ENCODE data around the gene GGA1.

GGA1 gene

DNA sequence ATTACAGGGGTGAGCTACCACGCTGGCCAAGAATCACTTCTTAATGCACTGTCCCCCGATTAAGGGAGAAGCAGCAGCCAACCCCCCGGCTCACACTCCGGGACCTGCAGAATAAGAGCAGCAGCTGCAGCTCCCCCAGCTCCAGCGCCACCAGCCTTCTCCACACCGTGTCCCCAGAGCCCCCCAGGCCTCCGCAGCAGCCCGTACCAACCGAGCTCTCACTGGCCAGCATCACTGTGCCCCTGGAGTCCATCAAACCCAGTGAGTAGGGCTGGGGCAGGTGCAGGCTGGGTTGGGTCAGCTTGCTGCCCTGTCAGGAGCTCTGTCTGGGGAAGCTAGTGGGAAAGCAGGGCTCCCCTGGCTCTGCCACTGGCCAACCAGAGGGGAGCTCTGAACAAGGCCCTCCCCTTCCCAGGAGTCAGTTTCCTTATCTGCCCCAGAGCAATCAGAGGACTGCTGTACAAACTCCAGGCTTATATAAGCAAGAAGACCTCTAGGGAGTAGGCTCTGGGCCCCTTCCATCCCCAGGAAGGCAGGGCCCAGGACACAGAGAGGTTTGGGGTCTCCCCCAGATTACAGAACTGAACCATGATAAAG, 22.3 kb downstream of the GGA1 start:
- no peak overlapping the region for H3K27ac ChIP-seq (ENCODE audit: poor library complexity, severe bottlenecking)
- TF ChIP-seq CTCF (IDR thresholded peaks at IDR 0.05; ENCODE audit: poor library complexity, severe bottlenecking) = no peak
- H3K36me3 ChIP-seq (ENCODE audit: low read depth) = peaks cover under 1% of the 10 kb centered on the region; the same call in 1 of the 2 replicates
- no peaks in the 10 kb centered on the region for H3K9me3 ChIP-seq (ENCODE audit: severe bottlenecking)
- ATAC-seq (ENCODE audit: low read depth) (no peak), DNase-seq (ENCODE audit: low spot score) (peak; percentile 61)
- no peak overlapping the region for H3K4me3 ChIP-seq (ENCODE audit: severe bottlenecking)
- H3K27me3 ChIP-seq (ENCODE audit: insufficient read depth, poor library complexity, severe bottlenecking) = no peaks in the 10 kb centered on the region
- H3K4me1 ChIP-seq (ENCODE audit: insufficient read depth, poor library complexity, severe bottlenecking) = no peaks in the 10 kb centered on the region

DNA sequence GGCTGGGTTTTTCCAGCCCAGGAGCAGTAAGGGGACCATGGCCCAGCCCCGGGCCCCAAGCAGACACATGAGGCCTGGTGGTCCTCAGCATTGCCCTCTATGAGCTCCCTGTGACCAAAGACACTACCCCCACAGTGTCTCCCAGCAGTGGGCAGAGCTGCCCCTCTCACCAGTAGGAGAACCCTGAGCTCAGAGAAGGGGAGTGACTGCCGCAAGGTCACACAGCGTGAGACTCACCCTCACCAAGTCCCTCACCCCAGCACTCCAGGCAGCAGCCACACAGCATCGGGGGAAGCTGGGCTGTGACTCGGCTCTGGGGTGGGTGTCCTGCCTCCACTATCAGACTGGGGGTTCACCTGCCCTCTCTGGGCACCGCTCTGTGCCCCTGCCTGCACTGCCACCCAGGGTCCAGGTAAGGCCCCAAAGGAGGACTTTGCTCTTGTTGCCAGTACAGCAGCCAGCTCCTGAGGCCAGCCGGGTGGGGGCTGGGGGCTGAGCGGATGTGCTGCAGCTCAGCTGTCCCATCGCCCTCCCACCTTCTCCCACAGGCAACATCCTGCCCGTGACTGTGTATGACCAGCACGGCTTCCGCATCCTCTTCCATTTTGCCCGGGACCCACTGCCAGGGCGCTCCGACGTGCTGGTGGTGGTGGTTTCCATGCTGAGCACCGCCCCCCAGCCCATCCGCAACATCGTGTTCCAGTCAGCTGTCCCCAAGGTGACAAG, 23.0 kb downstream of the GGA1 start:
- no peaks in the 10 kb centered on the region for H3K9me3 ChIP-seq (ENCODE audit: severe bottlenecking)
- no peak overlapping the region for H3K4me3 ChIP-seq (ENCODE audit: severe bottlenecking)
- no peaks in the 10 kb centered on the region for H3K4me1 ChIP-seq (ENCODE audit: insufficient read depth, poor library complexity, severe bottlenecking)
- TF ChIP-seq CTCF (IDR thresholded peaks at IDR 0.05; ENCODE audit: poor library complexity, severe bottlenecking) = no peak
- no peak overlapping the region for H3K27ac ChIP-seq (ENCODE audit: poor library complexity, severe bottlenecking)
- no peaks in the 10 kb centered on the region for H3K36me3 ChIP-seq (ENCODE audit: low read depth)
- DNase-seq (ENCODE audit: low spot score) = peak; percentile 59
- H3K27me3 ChIP-seq (ENCODE audit: insufficient read depth, poor library complexity, severe bottlenecking) = no peaks in the 10 kb centered on the region
- no peak for ATAC-seq (ENCODE audit: low read depth)

GRCh38 chr22:37632174-37633088, 23.8 kb downstream of the GGA1 start:
- DNase-seq (ENCODE audit: low spot score) (peak; percentile 54), ATAC-seq (ENCODE audit: low read depth) (no peak)
- H3K27me3 ChIP-seq (ENCODE audit: insufficient read depth, poor library complexity, severe bottlenecking) = no peaks in the 10 kb centered on the region
- no peaks in the 10 kb centered on the region for H3K36me3 ChIP-seq (ENCODE audit: low read depth)
- H3K4me3 ChIP-seq (ENCODE audit: severe bottlenecking) = no peak overlapping the region
- TF ChIP-seq CTCF (IDR thresholded peaks at IDR 0.05; ENCODE audit: poor library complexity, severe bottlenecking) = no peak
- H3K27ac ChIP-seq (ENCODE audit: poor library complexity, severe bottlenecking) = no peak overlapping the region
- H3K9me3 ChIP-seq (ENCODE audit: severe bottlenecking) = no peaks in the 10 kb centered on the region
- H3K4me1 ChIP-seq (ENCODE audit: insufficient read depth, poor library complexity, severe bottlenecking) = no peaks in the 10 kb centered on the region

GRCh38 chr22:37633089-37633624, 24.5 kb downstream of the GGA1 start:
- DNase-seq (ENCODE audit: low spot score) (no peak), ATAC-seq (ENCODE audit: low read depth) (no peak)
- Histone ChIP-seq H3K27ac (ENCODE audit: poor library complexity, severe bottlenecking) (no peak overlapping the region), H3K27me3 (ENCODE audit: insufficient read depth, poor library complexity, severe bottlenecking) (no peaks in the 10 kb centered on the region), H3K36me3 (ENCODE audit: low read depth) (no peaks in the 10 kb centered on the region), H3K9me3 (ENCODE audit: severe bottlenecking) (no peaks in the 10 kb centered on the region), H3K4me3 (ENCODE audit: severe bottlenecking) (no peak overlapping the region), H3K4me1 (ENCODE audit: insufficient read depth, poor library complexity, severe bottlenecking) (no peaks in the 10 kb centered on the region)
- no peak for TF ChIP-seq CTCF (IDR thresholded peaks at IDR 0.05; ENCODE audit: poor library complexity, severe bottlenecking)
